Ishikawa (cell line): ENCODE measurements around the gene SERPINA12.

ENCODE experiments used
- CEBPB ChIP-seq: IDR thresholded peaks from 2 replicates; pipeline ENCODE4 v1.6.1; 2012
- CREB1 ChIP-seq: IDR thresholded peaks from 2 replicates; pipeline ENCODE4 v1.6.1; 2012; ENCODE audit warnings: low read depth
- EGR1 ChIP-seq: IDR thresholded peaks from 2 replicates; pipeline ENCODE4 v1.6.1; 2012
- EP300 ChIP-seq: IDR thresholded peaks from 2 replicates; pipeline ENCODE4 v1.6.1; 2012; ENCODE audit warnings: borderline replicate concordance
- FOXM1 ChIP-seq: IDR thresholded peaks from 2 replicates; pipeline ENCODE4 v1.6.1; 2012; ENCODE audit warnings: low read depth, borderline replicate concordance
- MAX ChIP-seq: IDR thresholded peaks from 2 replicates; pipeline ENCODE4 v1.6.1; 2012
- NFIC ChIP-seq: IDR thresholded peaks from 2 replicates; pipeline ENCODE4 v1.6.1; 2012
- RAD21 ChIP-seq: IDR thresholded peaks from 2 replicates; pipeline ENCODE4 v1.6.1; 2012; ENCODE audit warnings: low read depth
- REST ChIP-seq: IDR thresholded peaks from 2 replicates; pipeline ENCODE4 v1.6.1; 2012; ENCODE audit warnings: low read depth, mild to moderate bottlenecking
- TAF1 ChIP-seq: IDR thresholded peaks from 2 replicates; pipeline ENCODE4 v1.6.1; 2012; ENCODE audit warnings: low read depth, mild to moderate bottlenecking
- TCF12 ChIP-seq: IDR thresholded peaks from 2 replicates; pipeline ENCODE4 v1.6.1; 2012; ENCODE audit warnings: low read depth
- TEAD4 ChIP-seq: IDR thresholded peaks from 2 replicates; pipeline ENCODE4 v1.6.1; 2012
- USF1 ChIP-seq: IDR thresholded peaks from 2 replicates; pipeline ENCODE4 v1.6.1; 2012
- YY1 ChIP-seq: IDR thresholded peaks from 2 replicates; pipeline ENCODE4 v1.6.1; 2012; ENCODE audit warnings: low read depth
- ZBTB7A ChIP-seq: IDR thresholded peaks from 2 replicates; pipeline ENCODE4 v1.6.1; 2012; ENCODE audit warnings: low read depth

Gene SERPINA12

GRCh38 chr14:94462763-94463572 is 46.3 kb downstream of the SERPINA12 start:
- TF ChIP-seq TCF12: no peak
- TF ChIP-seq MAX: no peak
- TF ChIP-seq RAD21: no peak
- no peak for TF ChIP-seq EP300
- no peak for TF ChIP-seq TEAD4
- TF ChIP-seq EGR1: no peak

- no peak for TF ChIP-seq TEAD4
- no peak for TF ChIP-seq EP300
- TF ChIP-seq TAF1: no peak
- no peak for TF ChIP-seq REST
- TF ChIP-seq CEBPB: no peak
- no peak for TF ChIP-seq CREB1
- no peak for TF ChIP-seq MAX
- no peak for TF ChIP-seq USF1
- no peak for TF ChIP-seq EGR1
- TF ChIP-seq NFIC: no peak
- no peak for TF ChIP-seq RAD21
- TF ChIP-seq ZBTB7A: no peak
- TF ChIP-seq FOXM1: no peak
- no peak for TF ChIP-seq YY1
- no peak for TF ChIP-seq TCF12
These were observed 47.1 kb downstream of the SERPINA12 start for GRCh38 chr14:94462219-94462551.

GRCh38 chr14:94461526-94462218 is 47.6 kb downstream of the SERPINA12 start:
- TF ChIP-seq NFIC (no peak), EP300 (no peak), TEAD4 (no peak), CREB1 (no peak), ZBTB7A (no peak), TAF1 (no peak), RAD21 (no peak), YY1 (no peak), TCF12 (no peak), FOXM1 (no peak), REST (no peak), MAX (no peak), EGR1 (no peak), USF1 (no peak), CEBPB (no peak)

GRCh38 chr14:94460631-94461416 is 48.4 kb downstream of the SERPINA12 start:
- TF ChIP-seq FOXM1 (no peak), USF1 (no peak), REST (no peak), EP300 (no peak), YY1 (no peak), TCF12 (no peak), CREB1 (no peak), MAX (no peak), TAF1 (no peak), NFIC (no peak), EGR1 (no peak), RAD21 (no peak), ZBTB7A (no peak), TEAD4 (no peak), CEBPB (no peak)
